ENCODE measurements around the gene CDH23. TPM values are rescaled to one million over a fixed set of nuclear protein-coding genes. Genes with fewer than 3 reads are reported as not detected.

CDH23 gene
- total and polyA plus RNA-seq, 2 experiments from 2014 or later = 0.30 to 1.5 TPM

GRCh38 chr10:71483885-71484751 is 87.4 kb downstream of the CDH23 start:
- TF ChIP-seq EZH2phosphoT487 (IDR thresholded peaks at IDR 0.05; ENCODE audit: low read depth, severe bottlenecking, unreplicated experiment) (no peak), CTCF (IDR thresholded peaks at IDR 0.05; ENCODE audit: poor library complexity) (no peak), EZH2 (IDR thresholded peaks at IDR 0.05; ENCODE audit: borderline replicate concordance) (no peak)
- H3K27me3 ChIP-seq = peaks cover 2% of the 10 kb centered on the region
- H3K79me2 ChIP-seq = no peaks in the 10 kb centered on the region
- no peak overlapping the region for H3K4me2 ChIP-seq
- no peaks in the 10 kb centered on the region for H3K4me1 ChIP-seq (ENCODE audit: insufficient read depth)
- peaks cover 3% of the 10 kb centered on the region for H3K9me3 ChIP-seq (ENCODE audit: low read depth)
- DNase-seq (ENCODE audit: low spot score) = no peak
- H3K9me2 ChIP-seq (replicated peaks; ENCODE audit: insufficient read depth) = no peaks in the 10 kb centered on the region
- H2AFZ ChIP-seq = no peak overlapping the region
- no peak overlapping the region for H3K4me3 ChIP-seq
- WGBS (ENCODE audit: low lambda C conversion rate, missing lambda C conversion rate) = 74% methylated on average over 22 of the region's 22 CpGs
- no peaks in the 10 kb centered on the region for H4K20me1 ChIP-seq (ENCODE audit: insufficient read depth, poor library complexity, severe bottlenecking)
- no peak overlapping the region for H3K27ac ChIP-seq
- H3K36me3 ChIP-seq (replicated peaks; ENCODE audit: insufficient read depth, low read depth) = no peaks in the 10 kb centered on the region

- Histone ChIP-seq H2AFZ (no peak overlapping the region), H3K36me3 (replicated peaks; ENCODE audit: insufficient read depth, low read depth) (no peaks in the 10 kb centered on the region), H3K4me1 (ENCODE audit: insufficient read depth) (no peaks in the 10 kb centered on the region), H3K9me2 (replicated peaks; ENCODE audit: insufficient read depth) (no peaks in the 10 kb centered on the region), H3K4me2 (no peak overlapping the region), H3K79me2 (no peaks in the 10 kb centered on the region), H4K20me1 (ENCODE audit: insufficient read depth, poor library complexity, severe bottlenecking) (no peaks in the 10 kb centered on the region), H3K9me3 (ENCODE audit: low read depth) (peaks cover 6% of the 10 kb centered on the region), H3K27ac (no peak overlapping the region), H3K27me3 (no peaks in the 10 kb centered on the region), H3K4me3 (no peak overlapping the region)
- TF ChIP-seq CTCF (IDR thresholded peaks at IDR 0.05; ENCODE audit: poor library complexity) (peak; percentile 51), EZH2 (IDR thresholded peaks at IDR 0.05; ENCODE audit: borderline replicate concordance) (no peak)
- peak; percentile 71 for DNase-seq (ENCODE audit: low spot score)
- 37% methylated on average over 6 of the region's 6 CpGs for WGBS (ENCODE audit: low lambda C conversion rate, missing lambda C conversion rate)
Observed at GRCh38 chr10:71486484-71487114, 89.9 kb downstream of the CDH23 start.

- Histone ChIP-seq H3K27ac (no peak overlapping the region), H3K4me2 (no peak overlapping the region), H3K4me1 (ENCODE audit: insufficient read depth) (no peaks in the 10 kb centered on the region), H3K27me3 (no peaks in the 10 kb centered on the region), H2AFZ (no peak overlapping the region), H3K79me2 (no peaks in the 10 kb centered on the region), H3K9me2 (replicated peaks; ENCODE audit: insufficient read depth) (no peaks in the 10 kb centered on the region), H3K9me3 (ENCODE audit: low read depth) (peaks cover 6% of the 10 kb centered on the region), H4K20me1 (ENCODE audit: insufficient read depth, poor library complexity, severe bottlenecking) (no peaks in the 10 kb centered on the region), H3K36me3 (replicated peaks; ENCODE audit: insufficient read depth, low read depth) (no peaks in the 10 kb centered on the region), H3K4me3 (no peak overlapping the region)
- DNase-seq (ENCODE audit: low spot score) = no peak
- TF ChIP-seq CTCF (IDR thresholded peaks at IDR 0.05; ENCODE audit: poor library complexity) (no peak), EZH2phosphoT487 (IDR thresholded peaks at IDR 0.05; ENCODE audit: low read depth, severe bottlenecking, unreplicated experiment) (no peak), EZH2 (IDR thresholded peaks at IDR 0.05; ENCODE audit: borderline replicate concordance) (no peak)
- 94% methylated on average over 1 of the region's 1 CpG for WGBS (ENCODE audit: low lambda C conversion rate, missing lambda C conversion rate)
Observed at GRCh38 chr10:71487726-71488125, 91.0 kb downstream of the CDH23 start.
